NCI-H146 (cell line): ENCODE data around the gene SUMF1.
A peak's percentile ranks its signal among the peaks of the same experiment; 100 is the strongest.

ENCODE experiments used
- DNase-seq: peaks from one replicate; lab custom pipeline; 2025; lab: John Stamatoyannopoulos, UW

Gene SUMF1

DNA sequence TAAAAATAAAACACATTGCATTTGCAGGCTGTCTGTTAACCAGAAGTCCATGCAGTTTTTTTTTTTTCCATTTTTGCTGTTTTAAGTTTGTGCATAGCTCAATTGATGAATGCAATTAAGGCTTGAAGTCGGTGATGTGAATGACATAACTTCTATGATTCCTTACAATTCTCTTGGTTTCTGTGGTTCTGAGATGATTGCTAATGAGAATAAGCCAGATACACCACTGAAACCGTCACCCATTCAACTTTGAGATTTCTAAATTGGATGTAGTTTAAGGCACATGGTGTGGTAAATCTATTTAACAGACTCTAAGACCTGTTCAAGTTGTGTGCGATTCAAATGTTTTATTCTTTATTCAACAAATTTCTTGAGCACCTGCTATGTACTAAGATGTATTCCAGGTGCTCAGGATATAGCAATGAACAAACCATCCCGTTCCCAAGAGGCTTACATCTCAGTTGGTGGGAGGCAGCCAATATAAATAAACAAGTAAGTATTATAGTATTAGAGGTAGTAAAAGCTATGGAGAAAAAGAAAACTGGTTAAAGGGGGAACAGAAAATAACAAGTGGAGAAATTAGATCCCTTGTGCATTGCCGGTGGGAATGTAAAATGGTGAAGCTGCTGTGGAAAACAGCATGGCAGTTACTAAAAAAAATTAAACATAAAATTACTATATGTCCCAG lies 30.1 kb upstream of the SUMF1 start:
- no peak for DNase-seq

DNA sequence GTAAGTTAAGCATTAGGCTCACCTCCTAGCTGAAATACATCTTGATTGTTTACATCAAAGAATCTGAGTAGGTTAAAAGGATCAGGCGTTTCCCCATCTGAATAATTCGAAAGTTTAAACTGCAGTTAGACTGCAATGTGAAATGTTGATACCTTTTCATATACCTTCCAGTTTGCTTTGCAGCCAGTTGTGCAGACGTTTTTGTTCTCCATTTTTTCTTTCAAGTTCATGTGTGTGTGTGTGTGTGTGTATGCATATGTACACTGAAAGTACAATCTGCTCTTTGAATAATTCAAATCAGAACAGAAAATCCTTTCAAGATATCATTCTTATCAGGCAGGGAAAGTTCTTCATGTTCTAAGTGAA lies 29.0 kb upstream of the SUMF1 start:
- DNase-seq: no peak

DNA sequence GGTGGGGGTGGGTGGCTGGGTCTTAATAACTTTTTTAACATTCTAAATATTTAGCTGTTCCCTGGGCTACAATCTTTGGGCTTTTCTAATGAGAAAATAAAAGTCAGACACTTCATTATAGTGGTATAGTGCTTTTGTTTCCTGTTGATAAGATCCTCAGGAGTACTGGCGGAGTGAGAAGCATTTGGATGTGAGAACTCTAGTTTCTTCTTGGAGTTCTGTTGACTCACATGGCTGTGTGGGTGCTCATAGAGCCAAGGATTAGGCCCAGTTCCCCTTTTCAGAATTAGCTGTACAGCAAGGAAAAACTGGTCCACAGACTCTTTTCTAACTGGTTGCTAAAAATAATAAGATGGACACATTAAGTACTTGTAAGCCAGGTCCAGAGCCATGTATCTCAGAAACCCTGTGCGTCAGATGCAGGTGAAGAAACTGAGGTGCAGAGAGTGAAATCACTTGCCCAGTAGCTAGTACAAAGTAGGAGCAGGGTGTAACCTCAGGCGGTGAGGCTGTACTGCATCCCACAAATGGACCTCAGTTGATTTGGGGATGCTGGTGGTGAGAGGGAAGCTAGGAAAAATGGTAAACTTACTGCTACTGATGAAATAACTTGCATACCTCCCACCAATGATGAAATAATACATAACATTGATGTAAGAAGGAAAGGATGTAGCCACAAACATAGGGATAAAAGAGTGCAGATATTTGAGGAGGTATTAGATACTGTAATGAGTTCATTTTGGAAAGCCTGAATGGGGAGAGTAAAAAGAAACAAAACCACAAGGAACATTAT lies 28.4 kb upstream of the SUMF1 start:
- no peak for DNase-seq

DNA sequence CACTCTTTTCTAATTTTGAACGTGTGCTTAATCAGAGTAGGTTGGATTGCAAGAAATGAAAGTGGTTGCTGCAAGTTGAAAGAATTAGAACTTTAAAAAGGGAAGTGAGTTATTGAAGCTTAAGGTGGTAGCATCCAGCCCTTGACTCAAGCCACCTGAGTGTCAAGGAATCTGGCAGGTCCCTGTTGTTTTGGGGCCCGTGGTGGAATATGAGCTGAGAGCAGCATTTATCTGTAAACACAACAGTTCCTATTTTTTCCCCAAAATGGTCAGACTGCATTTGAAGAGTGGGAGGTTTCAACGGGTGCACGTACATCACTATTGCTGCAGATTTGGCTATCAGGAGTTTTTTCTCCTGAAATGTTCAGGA lies 27.8 kb upstream of the SUMF1 start:
- no peak for DNase-seq

DNA sequence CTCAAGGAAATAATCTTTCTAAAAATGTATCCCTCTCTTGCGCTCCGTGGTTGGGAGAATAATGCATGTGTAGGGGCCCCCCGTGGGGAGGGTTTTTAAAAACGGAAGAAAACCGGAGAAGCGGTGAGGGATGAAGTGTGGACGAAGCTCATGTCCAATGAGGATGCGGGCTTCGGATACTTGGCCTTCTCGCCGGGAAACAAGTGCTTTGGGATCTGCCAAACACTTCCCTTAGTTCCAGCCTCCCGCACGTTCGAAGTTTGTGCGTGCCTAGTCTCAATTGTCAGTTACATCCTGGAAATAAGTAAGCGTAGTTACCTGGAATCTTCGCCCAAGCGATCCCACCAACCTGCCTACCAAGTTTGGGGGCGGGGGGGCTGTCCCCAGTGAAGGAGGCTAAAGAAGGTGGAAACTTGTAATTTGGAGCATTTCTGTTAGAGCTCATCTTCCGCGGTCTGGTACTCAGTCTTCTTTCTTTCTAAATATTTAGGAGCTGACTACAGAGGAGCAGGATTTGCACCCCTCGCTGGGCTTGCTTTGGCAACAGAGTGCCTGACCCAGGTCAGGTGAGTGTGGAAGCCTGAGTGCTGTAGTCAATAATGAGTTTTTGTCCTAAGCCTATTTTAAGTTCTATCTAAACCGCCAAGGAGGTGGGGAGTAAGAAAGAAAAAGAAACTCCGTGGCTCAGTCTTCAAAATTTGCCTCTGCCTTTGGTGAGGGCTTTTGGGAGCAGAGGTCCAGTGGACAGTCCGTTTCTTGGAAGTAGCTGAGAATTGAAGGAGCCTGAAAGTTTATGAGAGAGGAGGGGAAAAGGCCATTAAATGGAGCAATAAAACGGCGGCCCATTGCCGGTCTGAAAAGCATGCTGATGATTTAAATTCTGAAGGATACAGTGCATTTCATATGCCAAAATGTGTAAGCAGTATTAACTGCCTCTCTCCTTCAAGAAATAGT lies 27.1 kb upstream of the SUMF1 start:
- no peak for DNase-seq

DNA sequence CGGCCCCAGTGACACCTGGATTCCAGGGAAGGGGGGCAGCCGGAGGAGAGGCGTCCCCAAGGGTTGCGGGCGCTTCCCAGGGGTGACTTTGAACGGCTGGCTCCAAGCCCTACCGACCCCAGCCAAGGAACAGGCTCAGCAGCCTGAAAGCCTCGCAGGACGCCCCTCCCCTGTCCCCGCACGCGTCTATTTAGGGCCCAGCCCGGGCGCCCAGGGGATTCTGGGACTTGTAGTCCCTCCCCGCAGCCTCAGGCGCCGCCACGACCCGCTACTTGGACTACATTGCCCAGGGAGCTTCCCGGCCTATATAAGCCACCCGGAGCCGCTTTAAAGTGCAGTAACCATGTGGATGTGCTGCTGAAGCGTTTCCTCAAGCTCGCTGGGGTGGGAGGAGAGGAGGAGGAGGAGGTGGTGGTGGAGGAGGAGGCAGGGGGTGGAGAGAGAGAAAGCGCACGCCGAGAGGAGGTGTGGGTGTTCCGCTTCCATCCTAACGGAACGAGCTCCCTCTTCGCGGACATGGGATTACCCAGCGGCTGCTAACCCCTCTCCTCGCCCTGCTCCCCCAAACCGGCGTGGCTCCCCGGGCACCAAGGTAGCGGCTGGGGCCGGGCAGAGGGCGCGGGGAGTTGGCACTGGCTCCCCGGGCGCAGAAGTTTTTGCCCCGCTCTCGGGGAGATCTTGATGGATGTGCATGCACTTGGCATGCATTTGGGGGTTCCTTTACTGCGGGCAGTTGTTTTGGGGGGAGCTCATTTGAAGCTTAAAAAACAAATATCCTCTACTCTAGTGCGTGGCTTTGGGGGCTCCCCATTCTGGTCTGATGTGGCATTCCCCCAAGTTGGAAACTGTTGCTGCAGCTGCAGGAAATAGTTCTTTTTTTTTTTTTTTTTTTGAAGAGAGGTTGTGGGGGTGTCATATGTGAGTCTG lies 26.2 kb upstream of the SUMF1 start, which contains the start of gene ITPR1:
Gene ITPR1 (plus strand): TSS at position 335 of the 927 bp plus-strand sequence. CDS start 23,144 bp downstream, outside the sequence.
- peak; percentile 89 for DNase-seq

DNA sequence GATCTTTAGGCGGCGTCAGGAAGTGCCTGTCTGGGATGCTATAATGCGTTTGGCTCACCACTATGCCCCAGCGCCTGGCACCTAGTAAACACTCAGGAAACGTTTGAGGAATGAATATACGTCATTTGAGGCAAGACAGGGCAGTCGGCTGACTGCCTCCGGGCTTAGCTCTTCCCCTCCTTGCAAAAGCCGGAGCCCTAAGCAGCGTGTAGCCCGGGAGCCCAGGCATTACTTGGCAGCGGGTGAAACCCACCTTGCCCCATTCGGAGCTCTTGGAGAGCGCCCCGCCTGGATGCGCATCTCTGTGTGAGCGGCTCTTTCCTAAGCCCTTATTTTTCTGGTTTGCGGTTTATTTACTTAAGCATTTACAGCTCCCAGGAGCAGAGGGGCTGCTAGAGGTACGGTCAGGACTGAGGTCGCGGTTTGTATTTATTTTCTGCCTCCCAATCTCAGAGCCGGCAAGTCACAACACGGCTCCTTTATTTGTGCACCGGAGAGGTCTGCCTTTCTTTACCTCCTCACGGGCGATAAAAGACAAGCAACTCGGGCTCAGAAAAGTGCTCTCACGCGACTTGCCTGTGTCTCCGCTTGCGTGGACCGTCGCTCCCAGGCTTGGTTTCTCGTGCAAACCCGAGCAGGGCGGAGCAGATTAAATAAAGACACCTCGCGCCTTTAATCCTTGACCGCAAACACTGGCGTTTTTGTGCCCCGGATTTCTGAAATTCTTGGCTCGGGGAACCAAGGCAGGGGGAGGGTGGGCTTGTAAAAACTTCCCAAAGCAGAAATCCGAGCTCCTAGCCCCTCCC lies 25.3 kb upstream of the SUMF1 start:
- DNase-seq: peak; percentile 20

DNA sequence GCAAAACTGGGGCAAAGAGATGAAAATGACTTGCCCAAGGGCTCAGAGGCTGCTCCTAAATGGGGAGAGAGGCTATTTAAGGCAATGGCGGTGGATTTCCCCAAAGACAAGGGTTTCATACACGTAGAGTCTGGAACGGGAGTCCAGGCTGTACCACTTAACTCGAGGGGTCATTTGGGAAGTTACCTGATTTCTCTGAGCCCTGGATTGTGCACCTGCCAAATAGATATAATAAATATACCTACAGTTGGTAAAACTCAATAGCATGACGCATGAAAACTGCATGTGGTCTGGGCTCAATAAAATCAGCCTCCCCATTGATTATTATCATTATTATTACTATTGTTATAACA lies 24.8 kb upstream of the SUMF1 start:
- DNase-seq: no peak

DNA sequence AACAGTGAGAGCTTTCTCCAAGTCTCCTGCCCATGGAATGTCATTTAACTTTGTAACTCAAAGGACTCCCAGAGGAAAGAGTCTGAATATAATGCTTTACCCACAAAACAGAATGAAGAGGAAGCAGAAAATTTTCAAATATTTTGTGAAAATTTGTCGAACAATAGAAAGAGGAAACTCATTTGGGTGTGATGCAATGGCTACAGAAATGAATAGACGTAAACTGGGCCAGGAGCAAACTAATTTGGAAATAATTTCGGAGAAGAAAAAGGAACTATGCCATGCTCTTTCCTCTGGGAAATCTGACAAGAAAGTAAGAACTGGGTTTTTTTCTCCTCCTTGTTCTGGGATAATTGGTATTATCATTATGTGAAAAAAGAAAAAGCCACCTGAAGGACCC lies 11.2 kb upstream of the SUMF1 start:
- DNase-seq: no peak

DNA sequence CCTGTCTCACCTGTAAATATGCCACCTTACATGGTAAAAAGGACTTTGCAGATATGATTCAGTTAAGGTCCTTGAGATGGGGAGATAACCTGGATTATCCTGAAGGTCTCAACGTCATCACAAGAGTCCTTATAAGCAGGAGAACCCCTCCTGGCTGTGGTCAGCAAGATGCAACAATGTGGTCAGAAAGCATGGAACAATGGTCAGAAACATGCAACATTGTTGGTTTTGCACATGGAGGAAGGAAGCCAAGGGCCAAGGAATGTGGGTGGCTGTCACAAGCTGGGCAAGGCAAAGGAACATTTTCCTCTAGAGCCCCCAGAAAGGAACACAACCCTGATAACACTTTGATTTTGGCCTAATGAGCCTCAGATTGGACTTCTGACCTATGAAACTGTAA lies 9.4 kb upstream of the SUMF1 start:
- no peak for DNase-seq

DNA sequence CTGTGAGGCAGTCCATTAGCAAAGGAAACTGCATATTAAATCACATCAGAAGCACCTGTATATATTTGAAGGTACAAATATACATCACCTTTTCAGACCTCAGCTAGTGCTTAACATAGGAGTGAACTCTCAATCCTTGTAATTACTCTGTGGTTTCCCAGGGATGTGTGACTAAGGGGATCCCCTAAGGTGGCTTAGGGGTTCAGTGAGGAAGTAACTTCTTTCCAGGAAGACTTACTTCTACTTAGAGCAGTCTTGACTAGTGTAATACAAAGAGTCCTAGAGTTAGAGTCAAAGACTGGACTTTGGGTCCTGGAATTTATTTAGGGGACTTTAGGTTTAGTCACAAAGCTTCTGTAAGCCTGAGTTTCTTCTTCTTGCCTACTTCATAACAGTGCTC lies 8.7 kb upstream of the SUMF1 start:
- no peak for DNase-seq

DNA sequence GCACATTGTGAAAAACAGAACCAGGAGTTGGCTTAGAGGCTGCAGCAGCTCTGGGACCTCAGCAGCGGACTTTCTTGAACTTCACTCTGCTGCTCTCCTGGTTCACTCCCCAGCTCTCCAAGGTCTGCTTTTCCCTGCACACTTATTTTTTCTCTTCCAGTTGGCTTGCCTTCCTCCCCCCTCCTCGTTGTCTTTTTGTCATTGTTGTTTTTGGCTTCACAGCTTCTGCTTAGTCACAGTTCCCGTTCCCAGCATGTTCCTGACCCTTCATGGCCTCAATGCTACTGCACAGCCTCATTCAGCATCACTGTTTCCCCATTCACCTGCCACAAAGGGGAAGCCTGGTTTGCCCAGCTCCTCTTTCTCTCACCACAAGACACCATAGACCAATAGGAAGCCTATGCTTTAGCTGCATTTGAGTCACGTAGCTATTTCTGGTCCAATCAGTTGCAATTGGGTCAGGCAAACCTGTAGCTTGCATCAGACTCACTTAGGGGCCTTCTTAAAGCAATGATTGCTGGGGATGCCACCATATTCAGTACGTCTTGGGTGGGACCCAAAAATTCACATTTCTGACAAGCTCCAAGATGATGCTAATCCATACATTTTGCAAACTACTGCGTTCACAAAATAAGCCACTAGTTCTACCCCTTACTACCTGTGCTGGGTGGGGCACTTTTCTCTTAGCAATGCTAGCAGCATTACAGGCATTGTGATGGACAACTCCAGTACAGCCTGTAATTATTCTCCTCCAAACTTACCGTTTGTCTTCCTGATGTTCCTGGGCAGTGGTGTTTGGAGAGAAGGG lies 7.8 kb upstream of the SUMF1 start:
- no peak for DNase-seq

DNA sequence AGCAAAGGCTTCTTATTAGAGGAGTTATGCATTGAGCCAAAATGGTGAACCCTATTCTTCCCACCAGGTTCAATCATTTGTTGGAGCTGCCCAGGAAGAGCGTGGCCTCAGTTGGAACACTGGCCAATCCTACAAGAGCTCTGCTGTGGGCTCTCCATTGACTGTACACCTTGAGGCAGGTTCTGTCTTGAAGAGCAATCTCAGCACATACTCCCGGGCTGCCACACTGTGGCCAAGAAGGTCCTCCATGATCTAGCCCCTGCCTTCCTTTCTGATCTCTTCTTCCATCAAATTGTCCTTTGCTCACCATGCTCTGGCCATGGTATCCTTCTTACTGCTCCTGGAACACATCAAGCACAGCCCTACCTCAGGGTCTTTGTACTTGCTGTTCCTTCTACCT lies 5.7 kb upstream of the SUMF1 start:
- no peak for DNase-seq

DNA sequence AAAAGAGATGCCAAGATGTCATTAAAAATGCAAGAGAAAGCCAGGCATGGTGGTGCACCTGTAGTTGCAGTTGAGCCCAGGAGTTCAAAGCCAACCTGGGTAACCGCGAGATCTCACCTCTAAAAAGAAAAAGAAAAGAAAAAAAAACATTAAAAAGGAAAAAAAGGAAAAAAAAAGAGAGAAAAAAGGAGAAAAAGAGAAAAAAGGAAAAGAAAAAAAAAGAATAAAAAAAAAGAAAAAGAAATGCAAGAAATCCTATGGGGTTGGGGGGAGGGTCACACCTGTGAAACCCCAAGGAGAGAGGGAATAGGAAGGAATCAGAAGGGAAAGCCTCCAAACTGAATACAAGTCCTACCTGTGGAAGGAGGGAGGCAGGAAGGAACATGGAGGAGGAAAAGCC lies 5.2 kb upstream of the SUMF1 start:
- DNase-seq: no peak

DNA sequence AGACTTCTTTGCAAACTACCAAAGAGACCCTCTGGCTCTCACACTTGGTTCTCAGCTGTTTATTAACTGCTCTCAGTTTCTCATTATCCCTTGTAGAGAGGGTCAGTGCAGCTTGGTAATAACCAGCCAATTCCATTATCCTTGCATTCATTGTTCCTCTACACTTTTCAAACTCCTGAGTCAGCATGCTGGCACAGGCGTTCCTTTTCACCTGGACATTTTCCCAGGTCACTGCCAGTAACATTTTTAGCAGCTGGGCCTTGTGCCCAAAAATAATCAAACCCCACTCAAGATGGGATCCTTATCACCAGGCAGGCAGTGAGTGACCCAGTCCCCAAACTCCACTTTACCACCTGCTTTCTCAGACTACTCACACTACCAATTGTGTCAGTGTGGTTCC lies 4.8 kb upstream of the SUMF1 start:
- DNase-seq: no peak

DNA sequence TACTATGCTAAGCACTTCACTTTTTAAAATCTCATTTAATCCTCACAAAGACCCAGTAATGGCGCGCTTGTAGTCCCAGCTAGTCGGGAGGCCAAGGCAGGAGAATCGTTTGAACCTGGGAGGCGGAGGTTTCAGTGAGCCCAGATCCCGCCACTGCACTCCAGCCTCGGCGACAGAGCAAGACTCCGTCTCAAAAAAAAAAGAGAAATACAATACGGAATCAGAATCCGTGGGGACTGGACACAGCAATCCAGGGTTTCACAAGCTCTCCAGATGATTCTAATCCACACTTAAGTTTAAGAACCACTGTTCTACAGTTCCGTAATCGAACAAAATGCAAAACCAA lies 426 bp upstream of the SUMF1 start:
- DNase-seq: no peak

DNA sequence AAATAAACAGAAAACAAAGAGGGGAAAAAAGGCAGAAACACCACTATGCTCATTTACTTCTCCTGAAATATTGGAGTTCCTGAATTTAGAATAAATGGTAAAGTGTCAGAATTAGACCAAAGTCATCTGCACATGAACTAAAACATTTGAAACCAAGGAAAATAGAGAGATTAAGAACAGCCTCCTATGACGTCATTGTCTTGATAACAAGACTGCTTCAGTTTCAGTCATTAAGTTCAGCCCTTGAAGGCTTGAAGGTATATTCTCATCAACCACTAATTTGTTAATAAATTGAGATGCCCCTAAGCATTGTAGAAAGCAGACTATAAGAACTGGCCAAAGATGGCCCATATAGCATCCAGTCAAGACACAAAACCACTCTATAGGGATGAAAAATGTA lies 2.5 kb downstream of the SUMF1 start:
- no peak for DNase-seq

DNA sequence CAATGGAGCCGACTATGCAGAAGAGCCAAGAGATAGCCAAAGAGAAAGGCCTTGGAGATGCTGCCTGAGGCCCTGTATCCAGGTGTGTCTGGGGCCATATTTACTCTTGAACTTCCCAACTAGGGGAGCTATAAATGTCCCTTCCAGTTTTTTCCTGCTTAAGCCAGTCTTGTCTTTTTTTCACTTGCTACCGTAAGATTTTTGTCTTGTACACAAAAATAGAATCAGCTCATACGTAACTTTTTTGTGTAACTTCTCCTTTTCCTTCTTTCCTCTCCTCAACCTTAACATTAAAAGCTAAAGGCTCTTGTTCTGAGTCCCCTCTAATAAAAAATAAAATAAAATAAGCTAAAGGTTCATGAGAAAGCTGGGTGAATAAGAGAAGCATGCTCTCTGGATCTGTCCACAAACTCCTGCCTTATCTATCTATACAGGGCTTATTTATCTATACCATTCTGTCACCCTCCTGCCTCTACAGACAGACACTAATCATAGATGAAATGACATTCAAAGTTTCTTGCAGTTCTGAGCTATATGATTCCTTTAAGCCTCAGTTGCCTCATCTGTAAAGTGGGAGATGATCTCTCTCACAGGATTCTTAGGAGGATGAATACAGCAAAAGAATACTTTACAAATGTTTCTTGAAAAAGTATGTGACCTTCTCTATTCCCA lies 4.6 kb downstream of the SUMF1 start:
- no peak for DNase-seq

DNA sequence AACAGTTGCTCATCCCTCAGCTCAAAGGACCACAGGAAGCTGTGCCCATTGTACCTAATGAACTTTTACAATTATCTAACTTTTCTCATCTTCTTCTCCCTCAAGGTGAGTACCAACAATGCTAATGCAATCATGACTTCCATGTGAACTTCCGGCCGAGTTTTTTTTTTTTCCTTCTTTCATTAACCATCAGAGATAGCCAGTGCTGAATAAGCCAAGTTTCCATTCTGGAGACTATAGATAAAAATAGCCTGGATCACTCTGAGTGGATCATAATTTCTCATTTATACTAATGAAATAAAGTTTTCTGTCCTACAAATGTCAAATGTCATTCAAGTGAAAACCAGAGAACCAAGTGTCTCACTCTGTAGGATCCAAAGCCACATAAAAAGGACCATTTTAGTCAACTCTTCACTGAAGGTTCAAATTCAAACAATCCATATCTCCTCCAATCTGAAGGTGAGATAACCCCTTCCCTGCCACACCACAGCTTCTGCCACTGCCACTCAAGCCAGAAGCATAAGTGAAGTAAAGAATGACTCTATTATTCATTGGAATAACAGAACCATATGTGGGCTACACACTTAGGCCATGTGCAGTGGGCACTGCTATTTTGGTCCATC lies 5.5 kb downstream of the SUMF1 start:
- DNase-seq: no peak
